ENCODE measurements around the gene SLC12A5.

SLC12A5 gene

DNA sequence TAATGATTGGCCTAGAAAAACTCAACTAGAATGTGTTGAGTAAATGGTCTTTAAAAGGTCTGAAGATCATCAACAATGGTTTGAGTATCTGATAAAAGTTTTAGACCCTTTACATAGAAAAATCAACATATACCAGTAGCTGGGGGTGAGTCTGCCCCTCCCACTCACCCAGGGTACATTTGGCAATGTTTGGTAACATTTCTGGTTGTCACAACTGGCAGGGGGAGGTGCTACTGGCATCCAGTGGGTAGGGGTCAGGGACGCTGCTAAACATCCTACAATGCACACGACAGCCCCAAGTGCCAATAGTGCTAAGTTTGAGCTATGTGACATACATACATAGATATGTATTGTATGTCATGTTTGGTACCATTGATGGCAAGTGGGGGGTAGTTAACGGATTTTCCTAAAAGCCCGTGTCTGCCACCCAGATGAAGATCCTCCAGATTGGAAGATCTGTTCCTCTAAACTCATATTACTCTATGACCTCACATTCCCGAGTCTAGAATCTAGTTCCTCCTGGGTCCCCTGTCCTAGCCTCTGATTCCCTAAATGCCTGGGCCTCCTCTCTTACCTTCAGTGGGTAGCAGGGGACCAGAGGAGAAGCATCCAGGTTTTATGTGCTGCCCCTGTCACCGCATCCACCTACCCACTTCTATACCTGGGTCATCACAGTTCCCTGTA, 22.9 kb upstream of the SLC12A5 start:
- in situ Hi-C loops (cut with MboI; ENCODE audit: low pct_unique_long_range_greater_than_20kb, low sequenced_read_pairs, unreplicated experiment), result no loop called here
- TF ChIP-seq, protein P1, sequence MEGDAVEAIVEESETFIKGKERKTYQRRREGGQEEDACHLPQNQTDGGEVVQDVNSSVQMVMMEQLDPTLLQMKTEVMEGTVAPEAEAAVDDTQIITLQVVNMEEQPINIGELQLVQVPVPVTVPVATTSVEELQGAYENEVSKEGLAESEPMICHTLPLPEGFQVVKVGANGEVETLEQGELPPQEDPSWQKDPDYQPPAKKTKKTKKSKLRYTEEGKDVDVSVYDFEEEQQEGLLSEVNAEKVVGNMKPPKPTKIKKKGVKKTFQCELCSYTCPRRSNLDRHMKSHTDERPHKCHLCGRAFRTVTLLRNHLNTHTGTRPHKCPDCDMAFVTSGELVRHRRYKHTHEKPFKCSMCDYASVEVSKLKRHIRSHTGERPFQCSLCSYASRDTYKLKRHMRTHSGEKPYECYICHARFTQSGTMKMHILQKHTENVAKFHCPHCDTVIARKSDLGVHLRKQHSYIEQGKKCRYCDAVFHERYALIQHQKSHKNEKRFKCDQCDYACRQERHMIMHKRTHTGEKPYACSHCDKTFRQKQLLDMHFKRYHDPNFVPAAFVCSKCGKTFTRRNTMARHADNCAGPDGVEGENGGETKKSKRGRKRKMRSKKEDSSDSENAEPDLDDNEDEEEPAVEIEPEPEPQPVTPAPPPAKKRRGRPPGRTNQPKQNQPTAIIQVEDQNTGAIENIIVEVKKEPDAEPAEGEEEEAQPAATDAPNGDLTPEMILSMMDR (IDR thresholded peaks at IDR 0.05; ENCODE audit: extremely low read depth, insufficient read depth, missing control alignments), result no peak
- DNase-seq (ENCODE audit: low spot score), result no peak

DNA sequence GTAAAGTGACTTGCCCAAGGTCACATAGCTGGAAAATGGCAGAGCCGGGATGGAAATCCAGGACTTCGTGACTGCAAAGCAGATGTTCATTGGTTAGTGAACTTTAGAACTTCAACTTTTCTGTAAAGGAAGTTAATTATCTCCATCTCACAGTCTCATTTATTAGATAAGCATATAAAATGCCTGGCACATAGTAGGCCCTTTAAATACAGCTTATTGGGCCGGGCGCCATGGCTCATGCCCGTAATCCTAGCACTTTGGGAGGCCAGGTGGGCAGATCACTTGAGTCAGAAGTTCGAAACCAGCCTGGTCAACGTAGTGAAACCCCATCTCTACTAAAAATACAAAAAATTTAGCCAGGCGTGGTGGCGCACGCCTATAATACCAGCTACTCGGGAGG, 22.1 kb upstream of the SLC12A5 start:
- in situ Hi-C loops (cut with MboI; ENCODE audit: low pct_unique_long_range_greater_than_20kb, low sequenced_read_pairs, unreplicated experiment), result no loop called here
- TF ChIP-seq, protein P1 (IDR thresholded peaks at IDR 0.05; ENCODE audit: extremely low read depth, insufficient read depth, missing control alignments), result no peak
- no peak for DNase-seq (ENCODE audit: low spot score)

DNA sequence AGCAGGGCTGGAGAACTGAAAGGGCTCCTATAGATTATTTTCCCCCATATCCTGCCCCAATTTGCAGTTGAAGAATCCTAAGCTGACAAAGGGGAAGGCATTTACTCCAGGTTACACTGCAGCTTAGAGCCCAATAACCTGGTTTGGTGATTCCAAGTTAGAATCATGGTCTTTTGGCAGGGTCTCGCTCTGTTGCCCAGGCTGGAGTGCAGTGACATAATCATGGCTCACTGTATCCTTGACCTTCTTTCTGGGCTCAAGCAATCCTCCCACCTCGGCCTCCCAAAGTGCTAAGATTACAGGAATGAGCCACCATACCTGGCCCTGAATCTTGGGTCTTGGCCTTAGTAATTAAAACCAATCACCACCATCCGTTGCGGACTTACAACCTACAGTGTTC, 21.3 kb upstream of the SLC12A5 start:
- TF ChIP-seq, protein P1 (IDR thresholded peaks at IDR 0.05; ENCODE audit: extremely low read depth, insufficient read depth, missing control alignments), result no peak
- in situ Hi-C loops (cut with MboI; ENCODE audit: low pct_unique_long_range_greater_than_20kb, low sequenced_read_pairs, unreplicated experiment), result no loop called here
- no peak for DNase-seq (ENCODE audit: low spot score)

DNA sequence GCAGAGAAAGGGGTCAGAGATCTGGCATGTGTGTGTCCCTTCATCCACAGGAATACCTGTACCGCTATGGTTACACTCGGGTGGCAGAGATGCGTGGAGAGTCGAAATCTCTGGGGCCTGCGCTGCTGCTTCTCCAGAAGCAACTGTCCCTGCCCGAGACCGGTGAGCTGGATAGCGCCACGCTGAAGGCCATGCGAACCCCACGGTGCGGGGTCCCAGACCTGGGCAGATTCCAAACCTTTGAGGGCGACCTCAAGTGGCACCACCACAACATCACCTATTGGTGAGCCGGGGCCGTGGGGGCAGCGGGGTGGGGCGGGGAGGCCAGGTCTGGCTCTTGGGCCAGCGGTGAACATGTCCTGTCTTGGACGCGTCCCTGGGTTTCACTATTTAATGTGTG, 19.2 kb upstream of the SLC12A5 start:
- no peak for DNase-seq (ENCODE audit: low spot score)
- TF ChIP-seq, protein P1 (IDR thresholded peaks at IDR 0.05; ENCODE audit: extremely low read depth, insufficient read depth, missing control alignments), result no peak
- in situ Hi-C loops (cut with MboI; ENCODE audit: low pct_unique_long_range_greater_than_20kb, low sequenced_read_pairs, unreplicated experiment), result no loop called here

DNA sequence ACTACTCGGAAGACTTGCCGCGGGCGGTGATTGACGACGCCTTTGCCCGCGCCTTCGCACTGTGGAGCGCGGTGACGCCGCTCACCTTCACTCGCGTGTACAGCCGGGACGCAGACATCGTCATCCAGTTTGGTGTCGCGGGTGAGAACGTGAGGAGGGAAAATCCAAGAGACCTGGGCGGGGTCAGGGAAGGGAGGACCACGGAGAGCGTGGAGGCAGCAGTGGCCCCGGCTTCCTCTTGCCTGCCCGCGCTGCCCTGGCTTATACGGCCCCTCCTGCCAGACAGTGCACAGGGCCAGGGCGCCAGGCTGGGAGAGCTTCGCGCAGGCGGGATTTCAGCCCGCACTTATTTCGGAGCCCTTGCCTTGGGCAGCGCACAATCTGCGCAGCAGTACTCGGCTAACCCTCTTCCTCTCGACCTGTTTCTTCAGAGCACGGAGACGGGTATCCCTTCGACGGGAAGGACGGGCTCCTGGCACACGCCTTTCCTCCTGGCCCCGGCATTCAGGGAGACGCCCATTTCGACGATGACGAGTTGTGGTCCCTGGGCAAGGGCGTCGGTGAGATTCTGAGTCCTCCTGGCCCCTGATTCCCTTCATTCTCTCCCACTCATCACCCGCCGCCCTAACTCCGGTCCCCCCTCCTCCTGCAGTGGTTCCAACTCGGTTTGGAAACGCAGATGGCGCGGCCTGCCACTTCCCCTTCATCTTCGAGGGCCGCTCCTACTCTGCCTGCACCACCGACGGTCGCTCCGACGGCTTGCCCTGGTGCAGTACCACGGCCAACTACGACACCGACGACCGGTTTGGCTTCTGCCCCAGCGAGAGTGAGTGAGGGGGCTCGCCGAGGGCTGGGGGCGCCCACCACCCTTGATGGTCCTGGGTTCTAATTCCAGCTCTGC, 18.3 kb upstream of the SLC12A5 start:
- DNase-seq (ENCODE audit: low spot score), result no peak
- in situ Hi-C loops (cut with MboI; ENCODE audit: low pct_unique_long_range_greater_than_20kb, low sequenced_read_pairs, unreplicated experiment), result no loop called here

More for the DNA sequence above, 18.3 kb upstream of the SLC12A5 start:
- TF ChIP-seq, protein P1 (IDR thresholded peaks at IDR 0.05; ENCODE audit: extremely low read depth, insufficient read depth, missing control alignments), result no peak
